HG02798 (cell line): ENCODE results near the gene CREG2.

Experiments
- ATAC-seq: cut with Tn5 transposase; IDR thresholded peaks from one replicate; pipeline ENCODE4 v1.9.1; 2021; ENCODE audit warnings: mild to moderate bottlenecking; ENCODE audit not compliant: unreplicated experiment, poor library complexity

The CREG2 gene

DNA sequence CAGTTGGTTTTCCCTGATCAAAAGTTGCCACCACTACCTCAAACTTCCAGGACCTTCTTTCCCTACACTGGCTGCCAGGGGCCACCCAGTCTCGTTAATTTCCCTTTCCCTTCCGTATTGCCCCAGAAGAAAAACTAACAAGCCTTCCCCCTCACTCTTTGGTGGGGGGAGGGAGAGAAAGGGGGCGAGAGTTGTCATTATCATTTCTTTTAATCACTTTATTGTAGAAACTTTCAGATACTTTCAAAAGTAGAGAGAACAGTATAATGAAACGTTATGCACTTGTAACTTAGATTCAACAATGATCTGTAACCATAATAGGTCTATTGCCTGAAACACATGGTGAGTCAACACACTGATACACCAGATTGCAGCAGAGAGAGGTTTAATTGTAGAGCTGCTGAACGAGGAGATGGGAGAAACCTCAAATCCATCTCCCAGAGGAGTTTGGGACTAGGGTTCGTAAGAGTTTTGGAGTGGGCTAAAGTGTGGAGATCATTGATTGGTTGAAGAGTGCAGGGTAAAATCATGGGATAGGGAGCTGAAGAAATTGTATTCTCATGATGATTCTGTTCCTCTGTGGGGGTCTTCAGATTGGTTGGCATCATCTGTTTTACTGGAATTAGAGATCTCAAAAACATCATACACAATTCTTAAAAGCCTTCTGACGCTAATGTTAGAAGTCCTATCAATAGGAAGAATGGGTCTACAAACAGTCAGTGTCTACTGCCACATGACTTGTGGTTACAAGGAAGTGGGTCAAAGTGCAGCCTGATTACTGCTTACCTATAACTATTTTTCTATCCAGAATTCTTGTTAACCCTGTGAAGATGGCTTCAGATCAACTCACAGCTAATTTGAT lies 76.2 kb downstream of the CREG2 start:
- no peak for ATAC-seq

DNA sequence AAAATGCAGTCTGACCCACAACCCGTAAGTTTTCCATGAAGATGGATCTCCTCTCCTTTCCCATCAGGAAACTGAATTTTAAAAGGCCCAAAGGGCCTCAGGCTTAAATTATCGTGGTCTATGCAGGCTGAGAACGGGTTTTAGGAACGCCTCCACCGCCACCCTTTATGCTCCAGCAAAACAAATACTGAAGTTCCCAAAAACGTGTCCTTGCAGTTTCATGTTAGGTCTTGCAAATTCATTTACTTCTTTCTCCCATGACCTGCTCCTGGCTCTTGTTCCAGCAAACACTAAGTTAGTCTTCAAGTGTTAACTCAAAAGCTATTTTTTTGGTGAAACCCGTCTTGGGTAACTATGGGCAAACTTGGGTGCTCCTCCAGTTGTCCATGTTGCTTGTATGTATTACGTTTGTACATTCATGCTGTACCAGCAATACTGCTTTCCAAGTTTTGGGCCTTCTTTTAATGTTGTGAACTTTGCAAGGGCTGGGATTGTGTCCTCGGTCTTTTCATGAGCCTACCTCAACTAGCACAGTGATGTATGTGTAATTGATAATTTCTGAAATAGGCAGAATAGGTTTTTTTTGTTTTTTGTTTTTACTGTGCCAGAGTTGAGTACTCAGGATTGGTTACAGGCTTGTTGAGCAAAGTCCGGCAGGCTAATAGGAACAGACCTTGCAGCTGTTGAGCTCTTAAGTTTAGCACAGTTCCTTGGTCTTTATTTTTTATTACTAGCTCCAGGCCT lies 77.0 kb downstream of the CREG2 start:
- no peak for ATAC-seq

DNA sequence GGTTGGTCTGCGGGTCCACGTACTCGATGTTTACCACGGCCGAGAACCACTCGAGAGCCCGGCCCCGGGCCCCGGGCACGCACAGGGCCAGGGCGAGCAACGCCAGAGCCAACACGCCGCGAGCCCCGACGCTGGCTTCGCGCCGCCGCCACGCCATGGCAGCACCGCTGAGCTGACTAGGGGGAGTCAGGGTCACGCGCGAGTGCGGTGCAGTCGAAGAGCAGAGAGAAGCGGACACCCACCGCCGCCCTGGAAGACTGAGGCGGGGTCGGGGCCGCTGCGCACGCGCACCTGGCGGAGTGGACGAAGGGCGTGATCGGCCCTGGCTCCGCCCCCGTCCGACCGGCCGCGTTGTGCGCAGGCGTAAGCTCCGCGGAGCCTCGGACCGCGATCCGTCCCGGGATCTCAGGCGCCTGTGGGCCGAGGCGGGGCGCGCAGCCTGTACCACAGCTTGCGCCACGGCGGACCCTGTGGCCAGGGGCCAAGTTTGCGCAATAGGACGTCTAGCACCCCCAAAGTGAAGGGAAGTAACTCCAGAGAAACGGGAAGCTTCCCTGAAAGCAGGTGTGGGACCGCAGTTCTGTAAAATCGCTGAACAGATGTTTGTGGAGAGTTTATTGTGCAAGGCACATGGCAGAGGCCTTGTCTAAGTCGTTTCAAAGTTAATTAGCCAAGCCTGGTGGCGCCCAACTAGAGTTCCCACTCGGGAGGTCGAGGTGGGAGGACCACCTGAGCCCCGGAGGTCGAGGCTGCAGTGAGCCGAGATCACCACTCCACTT lies 78.7 kb downstream of the CREG2 start, which contains the start of gene RNF149:
TSS of gene RNF149 (minus strand) at position 270 of the 779 bp plus-strand sequence. CDS start at position 157, 113 bp downstream.
- ATAC-seq = peak; percentile 69

DNA sequence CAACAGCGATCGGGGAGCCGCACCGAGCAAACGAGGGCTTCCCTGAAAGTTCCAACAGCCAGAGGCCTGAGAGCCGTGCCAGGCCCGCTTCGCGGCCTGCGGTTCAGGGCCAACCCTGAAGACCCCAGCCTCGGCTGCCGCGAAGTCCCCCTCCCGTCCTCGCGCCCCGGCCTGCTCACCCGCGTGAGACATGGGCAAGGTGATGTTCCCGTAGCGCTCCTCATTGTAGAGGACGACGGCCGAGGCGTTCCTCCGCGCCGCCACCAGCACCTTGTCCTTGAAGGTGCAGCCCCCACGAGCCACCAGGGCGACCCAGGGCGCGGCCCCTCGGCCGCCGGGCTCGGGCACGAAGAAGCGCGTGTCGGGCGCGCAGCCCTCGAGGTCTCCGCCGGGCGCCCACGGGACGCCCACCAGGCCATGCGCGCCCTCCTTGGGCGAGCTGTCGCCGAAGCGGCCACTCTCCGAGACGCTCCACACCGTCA lies 79.3 kb downstream of the CREG2 start:
- ATAC-seq = peak; percentile 7

DNA sequence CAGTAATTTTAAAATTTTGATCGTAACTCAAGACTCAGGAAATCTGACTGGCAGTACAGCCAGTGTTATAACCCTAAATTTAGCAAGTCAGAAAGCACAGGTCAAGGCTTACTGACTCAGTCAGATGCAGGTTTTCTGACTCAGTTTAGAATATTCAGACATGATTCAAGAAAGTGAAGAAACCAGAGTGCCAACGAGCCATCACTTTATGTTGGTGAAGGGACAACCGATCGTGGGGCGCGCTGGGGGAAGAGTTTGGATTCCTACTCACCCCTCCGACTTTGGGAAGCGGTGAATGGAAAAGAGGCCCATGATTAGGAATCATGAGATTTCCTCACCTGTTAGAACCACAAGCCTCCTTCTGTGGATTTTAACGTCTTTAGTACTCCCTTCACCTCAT lies 79.8 kb downstream of the CREG2 start:
- no peak for ATAC-seq

DNA sequence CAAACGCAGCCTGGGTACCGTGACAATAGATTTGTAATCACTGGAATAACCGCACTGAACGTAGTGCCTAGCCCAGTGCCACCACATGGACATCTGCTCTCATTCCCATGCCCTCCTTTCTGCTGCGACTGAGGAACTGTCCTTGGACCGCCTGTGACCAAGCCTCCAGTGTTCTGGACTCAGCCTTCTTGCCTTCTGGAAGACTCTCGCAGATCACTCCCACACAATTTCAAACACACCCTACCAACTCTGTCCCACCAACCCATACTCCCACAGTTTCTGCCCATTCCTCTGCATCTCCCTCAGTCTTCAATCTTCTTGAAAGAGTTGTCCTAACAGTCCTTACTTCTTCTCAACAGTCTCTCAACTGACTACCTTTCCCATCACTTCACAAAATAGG lies 80.9 kb downstream of the CREG2 start:
- peak; percentile 8 for ATAC-seq

DNA sequence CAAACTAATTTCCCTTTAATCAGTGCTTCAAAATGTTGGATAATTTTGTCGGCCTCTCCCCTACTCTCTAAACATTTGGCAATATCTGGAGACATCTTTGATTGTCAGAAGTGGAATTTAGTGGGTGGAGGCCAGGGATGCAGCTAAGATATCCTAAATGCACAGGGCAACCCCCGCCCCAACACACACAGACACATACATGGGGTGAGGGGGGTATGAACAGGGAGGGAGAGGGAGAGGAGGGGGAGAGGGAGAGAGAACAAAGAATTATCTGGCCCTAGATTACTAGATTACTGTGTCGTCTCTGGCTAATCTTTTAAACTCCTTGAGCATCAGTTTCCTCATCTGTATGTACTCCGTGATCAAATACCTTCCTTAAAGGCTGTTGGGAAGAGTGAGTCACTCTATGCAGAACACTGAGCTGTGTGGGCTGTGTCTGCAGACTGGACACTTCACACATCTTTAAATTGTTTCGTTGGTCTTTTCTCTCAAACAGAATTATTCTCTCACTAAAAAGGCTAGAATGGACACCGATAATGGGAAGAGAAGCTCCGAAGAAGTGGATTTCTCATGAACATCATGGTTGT lies 81.7 kb downstream of the CREG2 start:
- ATAC-seq = no peak

DNA sequence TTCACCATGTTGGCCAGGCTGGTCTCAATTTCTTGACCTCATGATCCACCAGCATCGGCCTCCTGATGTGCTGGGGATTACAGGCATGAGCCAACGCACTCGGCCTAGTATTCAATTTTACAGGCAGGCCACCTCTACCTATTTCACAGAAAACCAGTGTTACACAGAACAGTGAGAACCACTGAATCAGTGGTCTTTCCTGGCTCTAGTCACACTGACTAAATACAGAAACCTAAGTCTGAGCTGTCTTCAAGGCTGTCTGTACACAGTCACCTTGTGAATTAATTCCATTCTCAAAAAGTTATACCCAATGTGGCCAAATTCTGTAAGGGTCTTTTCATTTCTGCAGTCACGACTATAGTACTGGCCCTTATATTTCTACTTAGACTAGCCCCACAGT lies 82.3 kb downstream of the CREG2 start:
- no peak for ATAC-seq

DNA sequence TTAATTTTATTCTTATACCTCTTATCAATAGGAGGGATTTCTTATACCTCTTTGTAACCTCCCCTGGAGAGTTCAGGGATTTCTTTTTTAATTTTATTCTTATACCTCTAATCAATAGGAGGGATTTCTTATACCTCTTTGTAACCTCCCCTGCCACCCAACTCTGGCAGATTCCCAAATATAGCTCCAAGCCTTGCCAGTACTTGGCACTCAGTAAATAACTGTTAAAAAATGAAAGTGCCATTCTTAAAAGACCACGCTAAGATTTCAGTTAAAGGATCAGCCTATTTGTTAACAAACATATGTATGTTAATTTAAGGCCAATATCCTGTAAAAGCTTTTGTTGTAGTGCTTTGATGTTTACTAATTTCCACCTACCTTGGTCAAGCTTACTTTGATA lies 83.6 kb downstream of the CREG2 start:
- no peak for ATAC-seq

DNA sequence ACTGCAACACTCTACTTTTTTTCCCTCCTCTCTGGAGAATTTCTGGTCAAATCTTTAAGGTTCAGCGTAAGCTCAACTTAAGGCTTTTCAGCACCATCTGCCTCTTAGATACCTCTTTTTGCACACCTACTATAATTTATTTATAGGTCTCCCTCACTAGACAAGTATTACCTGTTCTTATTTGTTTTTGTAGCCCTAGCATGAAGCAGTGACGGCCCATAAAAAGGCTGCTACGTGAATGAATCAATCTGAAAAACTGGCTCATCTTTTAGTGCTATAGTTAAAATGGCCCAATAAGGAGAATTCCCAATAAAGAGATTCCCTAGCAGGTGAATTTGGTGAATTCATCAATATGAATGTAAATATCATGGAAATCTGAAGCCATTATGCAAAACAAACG lies 85.3 kb downstream of the CREG2 start:
- ATAC-seq = no peak

DNA sequence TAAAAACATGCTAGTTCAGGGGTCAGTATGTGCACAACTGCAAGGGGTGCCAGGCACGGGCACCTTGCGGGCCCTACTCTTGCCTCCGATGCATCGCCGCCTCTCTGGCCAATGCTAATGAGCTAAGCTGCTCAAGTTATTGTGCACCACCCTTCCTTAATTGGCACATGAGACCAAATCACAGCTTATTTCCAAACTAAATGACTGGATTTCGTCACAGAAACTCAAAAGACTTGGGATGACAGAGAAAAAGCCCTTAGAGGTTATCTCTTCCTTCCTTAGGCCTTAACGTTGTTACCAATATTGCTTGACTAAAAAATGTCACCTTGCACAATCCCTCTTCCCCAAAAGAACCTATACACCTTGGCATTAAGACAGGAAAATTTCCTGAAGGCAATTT lies 86.5 kb downstream of the CREG2 start:
- ATAC-seq = no peak

DNA sequence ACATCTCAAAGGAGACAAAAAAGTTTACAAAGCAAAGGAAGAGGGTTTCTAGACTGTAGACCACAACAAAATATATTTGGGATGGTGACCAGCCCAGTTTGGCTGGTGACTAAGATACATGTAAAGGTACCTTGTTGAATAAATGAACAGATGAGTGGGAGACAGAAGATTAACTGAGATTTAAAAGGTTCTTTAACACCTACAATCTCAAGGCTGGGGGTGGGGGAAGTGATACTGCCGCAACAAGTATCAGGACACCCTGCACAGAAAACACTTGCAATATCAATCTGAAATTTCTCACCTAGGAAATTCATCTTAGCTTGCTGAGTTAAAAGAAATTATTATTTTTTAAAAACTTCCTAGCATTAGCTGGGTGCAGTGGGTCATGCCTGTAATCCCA lies 87.1 kb downstream of the CREG2 start:
- no peak for ATAC-seq

DNA sequence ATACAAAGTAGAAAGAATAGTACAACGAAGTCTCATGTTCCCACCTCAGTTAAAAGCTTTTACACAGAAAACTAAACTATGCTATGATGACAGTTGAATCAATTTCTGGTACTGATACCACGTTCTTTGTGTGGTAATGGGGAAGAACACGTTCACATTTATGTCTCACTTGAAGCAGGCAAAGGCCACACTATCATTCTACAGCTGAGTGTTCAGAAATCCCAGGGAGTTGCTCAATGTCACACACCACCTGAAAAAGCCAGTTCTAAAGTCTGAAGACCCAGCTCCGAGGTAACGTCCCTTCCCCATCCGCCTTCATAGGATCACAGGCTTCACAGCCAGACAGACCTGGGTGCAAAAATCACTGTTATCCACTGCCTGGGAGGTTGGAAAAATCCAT lies 87.7 kb downstream of the CREG2 start:
- no peak for ATAC-seq

DNA sequence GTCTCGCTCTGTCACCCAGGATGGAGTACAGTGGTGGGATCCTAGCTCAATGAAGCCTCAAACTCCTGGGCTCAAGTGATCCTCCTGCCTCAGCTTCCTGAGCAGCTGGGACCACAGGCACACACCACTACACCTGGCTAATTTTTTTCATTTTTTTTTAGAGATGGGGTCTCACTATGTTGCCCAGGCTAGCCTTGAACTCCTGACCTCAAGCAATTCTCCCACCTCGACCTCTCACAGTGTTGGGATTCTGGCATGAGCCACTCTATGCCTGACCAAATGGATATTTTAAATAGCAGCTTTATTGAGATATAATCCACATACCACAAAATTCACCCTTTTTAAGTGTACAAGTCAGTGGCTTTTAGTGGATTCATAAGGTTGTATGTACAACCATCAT lies 89.9 kb downstream of the CREG2 start:
- no peak for ATAC-seq

DNA sequence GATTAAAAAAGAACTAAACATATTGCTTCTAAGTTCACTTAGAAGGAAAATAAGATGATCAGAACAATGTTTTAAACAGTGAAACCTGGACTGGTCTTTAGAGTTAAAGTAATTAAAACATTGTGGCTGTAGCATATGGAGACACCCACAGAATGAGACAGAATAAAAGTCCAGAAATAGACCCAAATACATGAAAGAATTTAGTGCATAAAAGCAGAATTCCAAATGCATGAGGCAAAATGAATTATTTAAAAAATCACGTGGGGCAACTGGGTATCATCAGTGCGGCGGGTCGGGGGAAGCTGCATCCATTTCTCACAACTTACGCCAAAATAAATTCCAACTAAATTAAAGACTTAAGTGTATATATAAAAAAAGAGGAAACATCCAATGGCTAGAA lies 90.9 kb downstream of the CREG2 start:
- no peak for ATAC-seq

DNA sequence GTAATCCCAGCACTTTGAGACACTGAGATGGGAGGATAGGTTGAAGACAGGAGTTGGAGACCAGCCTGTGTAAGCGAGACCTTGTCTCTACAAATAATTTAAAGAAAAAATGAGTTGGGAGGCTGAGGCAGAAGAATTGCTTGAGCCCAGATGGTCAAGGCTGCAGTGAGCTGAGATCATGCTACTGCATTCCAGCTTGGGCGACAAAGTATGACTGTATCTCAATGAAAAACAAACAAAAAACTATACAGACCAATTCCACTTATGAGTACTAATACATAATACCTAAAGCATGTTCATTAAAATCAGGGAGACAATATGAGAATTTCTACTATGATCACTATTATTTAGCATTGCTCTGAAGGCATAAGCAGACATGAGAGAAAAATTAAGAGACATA lies 91.4 kb downstream of the CREG2 start:
- ATAC-seq = no peak
